HUES6 (cell line): ENCODE data around the gene FRG2C.
"Not testable (repeated sequence)": the region's sequence is repeated elsewhere in the genome, so short reads cannot be mapped to it uniquely, and the experiment has no call there.

Experiments
- H3K27ac ChIP-seq: 2 replicates; pipeline ENCODE4 v1.7.0; 2013; ENCODE audit warnings: low read depth, mild to moderate bottlenecking, low read length, inconsistent platforms
- H3K27me3 ChIP-seq: 2 replicates; pipeline ENCODE4 v1.6.1; 2013; ENCODE audit warnings: low read length; ENCODE audit not compliant: control insufficient read depth, insufficient read depth
- H3K36me3 ChIP-seq: 2 replicates; pipeline ENCODE4 v1.6.1; 2013; ENCODE audit warnings: low read length; ENCODE audit not compliant: control insufficient read depth, insufficient read depth
- H3K4me1 ChIP-seq: 2 replicates; pipeline ENCODE4 v1.6.1; 2013; ENCODE audit warnings: low read length; ENCODE audit not compliant: control insufficient read depth, insufficient read depth
- H3K4me3 ChIP-seq: 2 replicates; pipeline ENCODE4 v1.5.1; 2013; ENCODE audit warnings: low read depth, low read length
- H3K9ac ChIP-seq: one replicate; pipeline ENCODE4 v1.6.1; 2013; ENCODE audit warnings: mild to moderate bottlenecking, low read length
- H3K9me3 ChIP-seq: 2 replicates; pipeline ENCODE4 v1.6.1; 2013; ENCODE audit warnings: low read depth, low read length; ENCODE audit not compliant: control insufficient read depth, insufficient read depth

FRG2C gene

GRCh38 chr3:75664028-75664427, at the start of gene FRG2C:
Gene FRG2C, plus strand, starts transcription at chr3:75664328. Its CDS starts 52 bp downstream, at chr3:75664380.
- H3K27ac ChIP-seq, result not testable (repeated sequence)
- peaks cover 60% of the 10 kb centered on the region for H3K27me3 ChIP-seq

GRCh38 chr3:75618666-75619305, 45.3 kb upstream of the FRG2C start:
- H3K36me3 ChIP-seq, H3K27ac ChIP-seq, H3K9ac ChIP-seq, H3K4me1 ChIP-seq, H3K9me3 ChIP-seq: not testable (repeated sequence)
- H3K27me3 ChIP-seq, result peaks cover 25% of the 10 kb centered on the region
- peak overlapping the region; percentile 65 for H3K4me3 ChIP-seq

More at GRCh38 chr3:75664028-75664427, at the start of gene FRG2C:
- H3K9ac ChIP-seq, H3K4me1 ChIP-seq, H3K4me3 ChIP-seq, H3K36me3 ChIP-seq: not testable (repeated sequence)
- peaks cover 14% of the 10 kb centered on the region; the same call in 1 of the 2 replicates for H3K9me3 ChIP-seq

GRCh38 chr3:75619481-75620031, 44.6 kb upstream of the FRG2C start:
- H3K27ac ChIP-seq, H3K9me3 ChIP-seq, H3K4me1 ChIP-seq, H3K36me3 ChIP-seq: not testable (repeated sequence)
- Histone ChIP-seq H3K9ac (peak overlapping the region; percentile 39), H3K4me3 (peak overlapping the region; percentile 65), H3K27me3 (peaks cover 25% of the 10 kb centered on the region)

- not testable (repeated sequence) for H3K4me3 ChIP-seq, H3K4me1 ChIP-seq, H3K9me3 ChIP-seq, H3K9ac ChIP-seq, H3K27ac ChIP-seq, H3K36me3 ChIP-seq
- peaks cover 25% of the 10 kb centered on the region for H3K27me3 ChIP-seq
These were observed 42.4 kb upstream of the FRG2C start for GRCh38 chr3:75621772-75622171.

GRCh38 chr3:75623656-75624055, 40.5 kb upstream of the FRG2C start:
- H3K9me3 ChIP-seq, H3K4me1 ChIP-seq, H3K27ac ChIP-seq, H3K4me3 ChIP-seq, H3K36me3 ChIP-seq, H3K9ac ChIP-seq: not testable (repeated sequence)
- H3K27me3 ChIP-seq, result peaks cover 11% of the 10 kb centered on the region

GRCh38 chr3:75630887-75631535, 33.1 kb upstream of the FRG2C start:
- not testable (repeated sequence) for H3K36me3 ChIP-seq, H3K4me3 ChIP-seq, H3K9me3 ChIP-seq, H3K4me1 ChIP-seq, H3K9ac ChIP-seq, H3K27me3 ChIP-seq, H3K27ac ChIP-seq

GRCh38 chr3:75631541-75631940, 32.6 kb upstream of the FRG2C start:
- Histone ChIP-seq H3K36me3 (no peaks in the 10 kb centered on the region), H3K27me3 (no peaks in the 10 kb centered on the region), H3K9ac (no peak overlapping the region), H3K9me3 (no peaks in the 10 kb centered on the region), H3K4me1 (no peaks in the 10 kb centered on the region), H3K27ac (no peak overlapping the region), H3K4me3 (no peak overlapping the region)

- H3K9me3 ChIP-seq, H3K4me1 ChIP-seq, H3K27ac ChIP-seq, H3K4me3 ChIP-seq, H3K27me3 ChIP-seq, H3K9ac ChIP-seq, H3K36me3 ChIP-seq: not testable (repeated sequence)
These were observed 25.2 kb upstream of the FRG2C start for GRCh38 chr3:75638947-75639346.

- not testable (repeated sequence) for H3K27me3 ChIP-seq, H3K36me3 ChIP-seq, H3K9me3 ChIP-seq, H3K4me1 ChIP-seq, H3K9ac ChIP-seq, H3K27ac ChIP-seq
- H3K4me3 ChIP-seq, result peak overlapping the region; percentile 74
These were observed 23.0 kb upstream of the FRG2C start for GRCh38 chr3:75641107-75641517.

GRCh38 chr3:75643031-75643800, 20.9 kb upstream of the FRG2C start:
- H3K36me3 ChIP-seq, H3K9me3 ChIP-seq, H3K27ac ChIP-seq, H3K9ac ChIP-seq, H3K4me3 ChIP-seq, H3K4me1 ChIP-seq, H3K27me3 ChIP-seq: not testable (repeated sequence)

- not testable (repeated sequence) for H3K4me3 ChIP-seq, H3K4me1 ChIP-seq, H3K27me3 ChIP-seq, H3K9me3 ChIP-seq, H3K9ac ChIP-seq, H3K36me3 ChIP-seq, H3K27ac ChIP-seq
These were observed 18.6 kb upstream of the FRG2C start for GRCh38 chr3:75645548-75645947.
